K562 (cell line): ENCODE results near the gene POLR2J3.
"Not testable (repeated sequence)": the region's sequence is repeated elsewhere in the genome, so short reads cannot be mapped to it uniquely, and the experiment has no call there.

Experiments
- ARID2 ChIP-seq: fragments of 450-650 bp; IDR thresholded peaks from 2 replicates; pipeline ENCODE4 v1.6.1; 2017; ENCODE audit warnings: antibody characterized with exemption, mild to moderate bottlenecking
- CHD2 ChIP-seq: IDR thresholded peaks from 2 replicates; pipeline ENCODE4 v1.6.1; 2011; ENCODE audit warnings: low read depth, low read length
- EGR1 ChIP-seq: fragments of 450-650 bp; conservative IDR thresholded peaks from 2 replicates; pipeline ENCODE4 v1.6.1; 2017; ENCODE audit warnings: mild to moderate bottlenecking
- GABPA ChIP-seq: fragments of 200-800 bp; sonication (Bioruptor generic); conservative IDR thresholded peaks from 2 replicates; pipeline ENCODE4 v1.6.1; 2016; ENCODE audit warnings: low read depth, missing genetic modification characterization, missing compliant biosample characterization
- L3MBTL2 ChIP-seq: fragments of 450-650 bp; IDR thresholded peaks from 2 replicates; pipeline ENCODE4 v1.6.1; 2016; ENCODE audit warnings: mild to moderate bottlenecking, moderate library complexity
- MAX ChIP-seq: sonication (generic); formaldehyde crosslinking; IDR thresholded peaks from 2 replicates; pipeline ENCODE4 v1.9.0; 2022; ENCODE audit warnings: mild to moderate bottlenecking, missing genetic modification reagents
- PCBP1 ChIP-seq: fragments of 200-400 bp; formaldehyde crosslinking; IDR thresholded peaks from 2 replicates; pipeline ENCODE4 v1.6.1; 2018; ENCODE audit warnings: mild to moderate bottlenecking, low read depth, low read length; ENCODE audit not compliant: poor library complexity, severe bottlenecking
- POLR2A ChIP-seq: fragments of 450-650 bp; conservative IDR thresholded peaks from 2 replicates; pipeline ENCODE4 v1.6.1; 2016
- POLR2AphosphoS5 ChIP-seq: IDR thresholded peaks from 2 replicates; pipeline ENCODE4 v1.6.1; 2011; ENCODE audit warnings: mild to moderate bottlenecking, low read depth, low read length, moderate library complexity; ENCODE audit not compliant: control insufficient read depth, insufficient read depth
- SPI1 ChIP-seq: IDR thresholded peaks from 2 replicates; pipeline ENCODE4 v1.6.1; 2011; ENCODE audit warnings: low read depth, low read length, control low read depth, borderline replicate concordance
- ZNF124 ChIP-seq: sonication (generic); formaldehyde crosslinking; IDR thresholded peaks from 2 replicates; pipeline ENCODE4 v1.8.1; 2022; ENCODE audit warnings: missing genetic modification reagents
- ZNF644 ChIP-seq: fragments of 200-800 bp; sonication (Bioruptor generic); IDR thresholded peaks from 2 replicates; pipeline ENCODE4 v1.6.1; 2016; ENCODE audit warnings: low read depth, missing genetic modification characterization, missing compliant biosample characterization
- ZZZ3 ChIP-seq: fragments of 450-650 bp; IDR thresholded peaks from 2 replicates; pipeline ENCODE4 v1.6.1; 2016; ENCODE audit warnings: antibody characterized with exemption, mild to moderate bottlenecking, moderate library complexity
- TF ChIP-seq, protein P1 (sequence below): sonication (generic); IDR thresholded peaks from 2 replicates; pipeline ENCODE4 v1.6.1; 2016

GRCh38 chr7:102589857-102590256 lies 17.5 kb upstream of the POLR2J3 start:
- TF ChIP-seq ZNF644 (tag); GABPA (tag); POLR2AphosphoS5; EGR1; POLR2A; CHD2; PCBP1; ZNF124 (CRISPR knock-in tag); ZZZ3; SPI1; ARID2; L3MBTL2; MAX (CRISPR knock-in tag): not testable (repeated sequence)
- TF ChIP-seq, protein P1, sequence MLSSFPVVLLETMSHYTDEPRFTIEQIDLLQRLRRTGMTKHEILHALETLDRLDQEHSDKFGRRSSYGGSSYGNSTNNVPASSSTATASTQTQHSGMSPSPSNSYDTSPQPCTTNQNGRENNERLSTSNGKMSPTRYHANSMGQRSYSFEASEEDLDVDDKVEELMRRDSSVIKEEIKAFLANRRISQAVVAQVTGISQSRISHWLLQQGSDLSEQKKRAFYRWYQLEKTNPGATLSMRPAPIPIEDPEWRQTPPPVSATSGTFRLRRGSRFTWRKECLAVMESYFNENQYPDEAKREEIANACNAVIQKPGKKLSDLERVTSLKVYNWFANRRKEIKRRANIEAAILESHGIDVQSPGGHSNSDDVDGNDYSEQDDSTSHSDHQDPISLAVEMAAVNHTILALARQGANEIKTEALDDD, result not testable (repeated sequence)
